ENCODE data around the gene TNFSF4.
"Not testable (repeated sequence)": the region's sequence is repeated elsewhere in the genome, so short reads cannot be mapped to it uniquely, and the experiment has no call there.

The TNFSF4 gene

GRCh38 chr1:173163222-173163621 is 43.9 kb downstream of the TNFSF4 start:
- DNase-seq: no peak

DNA sequence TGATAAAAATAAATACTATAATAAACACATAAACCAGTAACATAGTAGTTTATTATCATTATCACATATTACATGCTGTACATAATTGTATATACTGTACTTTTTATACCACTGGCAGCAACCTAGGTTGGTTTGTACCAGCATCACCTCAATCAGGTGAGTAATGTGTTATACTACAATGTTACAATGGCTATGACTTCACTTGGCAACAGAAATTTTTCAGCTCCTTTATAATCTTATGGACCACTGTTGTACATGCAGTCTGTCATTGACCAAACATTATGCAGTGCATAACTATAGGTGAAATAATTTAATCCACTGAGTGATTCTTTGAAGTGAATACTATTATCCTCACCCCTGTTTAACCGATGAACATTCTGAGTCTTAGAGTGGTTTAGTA is 44.5 kb downstream of the TNFSF4 start:
- no peak for DNase-seq

DNA sequence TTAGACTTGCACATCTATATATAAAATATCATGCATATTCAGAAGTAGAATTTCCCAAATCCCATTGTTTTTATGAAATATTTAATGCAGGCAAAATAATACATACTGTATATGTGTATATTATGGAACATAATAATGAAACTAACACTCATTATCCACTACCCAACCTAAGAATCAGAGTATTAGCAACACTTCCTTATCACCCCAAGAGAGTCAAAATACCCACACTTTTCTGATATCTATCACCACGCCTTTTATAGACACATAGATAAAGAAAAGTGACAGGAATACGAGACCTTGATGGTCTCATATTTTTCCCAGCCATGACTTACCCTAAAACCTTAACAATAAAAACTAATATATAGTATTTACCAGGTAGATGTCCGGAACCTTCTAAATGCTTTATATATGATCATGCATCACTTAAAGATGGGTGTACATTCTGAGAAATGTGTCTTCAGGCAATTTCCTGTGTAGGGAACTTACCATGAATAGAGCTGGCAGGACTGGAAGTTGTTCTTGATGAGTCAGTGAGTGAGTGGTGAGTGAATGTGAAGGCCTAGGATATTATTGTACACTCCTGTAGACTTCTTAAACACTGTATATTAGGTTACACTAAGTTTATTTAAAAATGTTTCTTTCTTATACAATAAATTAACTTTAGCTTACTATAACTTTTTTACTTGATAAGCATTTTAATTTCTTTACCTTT is 45.5 kb downstream of the TNFSF4 start:
- peak; percentile 68 for DNase-seq

GRCh38 chr1:173153964-173154363 is 53.2 kb downstream of the TNFSF4 start:
- not testable (repeated sequence) for DNase-seq

- DNase-seq: no peak
Measured at GRCh38 chr1:173153503-173153902, 53.6 kb downstream of the TNFSF4 start.

DNA sequence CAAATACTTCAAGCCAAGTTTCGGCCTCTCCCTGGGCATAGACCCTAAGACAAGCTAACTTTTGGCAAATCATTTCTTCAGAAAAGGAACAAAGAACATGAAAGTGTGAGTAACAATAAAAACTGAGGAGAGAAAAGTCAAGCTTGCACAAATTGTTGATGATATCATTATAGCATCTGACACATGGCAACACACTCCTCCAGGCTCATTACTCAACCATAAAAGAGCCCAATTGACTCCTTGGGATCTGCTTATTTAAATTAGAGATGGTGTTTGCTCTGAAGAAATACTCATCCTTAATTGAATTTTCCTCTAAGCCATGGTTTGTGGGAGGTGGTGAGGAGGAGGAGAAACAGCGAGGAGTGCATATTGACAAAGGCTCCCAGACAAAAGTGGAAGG is 54.5 kb downstream of the TNFSF4 start:
- no peak for DNase-seq

- no peak for DNase-seq
Measured at GRCh38 chr1:173150795-173151194, 56.3 kb downstream of the TNFSF4 start.

DNA sequence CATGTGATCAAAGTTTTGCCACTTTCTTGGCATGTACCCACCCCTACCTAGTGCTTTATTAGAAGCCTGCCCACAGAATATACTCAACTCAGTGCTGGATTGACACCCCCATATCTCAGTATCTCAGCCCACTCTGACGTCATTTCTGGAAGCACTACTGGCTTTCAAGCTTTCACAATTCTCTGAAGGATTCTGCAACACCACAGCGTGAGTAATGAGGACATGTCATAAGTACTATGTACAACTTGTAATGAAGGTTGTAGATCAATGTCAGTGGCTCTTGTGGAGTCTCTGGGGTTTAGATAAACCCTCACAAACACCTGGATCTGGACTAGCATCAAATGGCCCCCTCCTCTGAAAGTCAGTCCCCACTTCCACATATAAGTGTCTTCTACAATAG is 57.2 kb downstream of the TNFSF4 start:
- peak; percentile 65 for DNase-seq

GRCh38 chr1:173148971-173149370 is 58.2 kb downstream of the TNFSF4 start:
- DNase-seq: no peak

DNA sequence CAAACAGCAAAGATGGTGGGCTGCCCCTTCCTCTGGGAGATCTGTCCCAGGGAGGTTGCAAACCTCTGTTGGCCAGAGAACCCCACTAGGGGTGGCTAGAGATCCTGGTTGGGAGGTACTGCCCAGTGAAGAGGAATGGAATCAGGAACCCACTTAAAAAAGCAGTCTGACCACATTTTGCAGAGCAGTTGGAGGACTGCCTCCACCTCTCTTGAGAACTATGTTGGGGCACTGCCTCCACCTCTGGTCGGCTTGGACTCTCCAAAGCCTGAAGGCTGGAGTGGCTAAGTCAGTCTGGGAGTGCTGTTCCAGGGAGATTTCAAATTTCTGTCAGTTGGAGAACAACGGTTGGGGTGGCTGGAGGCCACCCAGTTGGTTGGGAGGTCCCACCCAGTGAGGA is 58.6 kb downstream of the TNFSF4 start:
- DNase-seq: no peak

- no peak for DNase-seq
Measured at GRCh38 chr1:173140733-173141132, 66.4 kb downstream of the TNFSF4 start.

DNA sequence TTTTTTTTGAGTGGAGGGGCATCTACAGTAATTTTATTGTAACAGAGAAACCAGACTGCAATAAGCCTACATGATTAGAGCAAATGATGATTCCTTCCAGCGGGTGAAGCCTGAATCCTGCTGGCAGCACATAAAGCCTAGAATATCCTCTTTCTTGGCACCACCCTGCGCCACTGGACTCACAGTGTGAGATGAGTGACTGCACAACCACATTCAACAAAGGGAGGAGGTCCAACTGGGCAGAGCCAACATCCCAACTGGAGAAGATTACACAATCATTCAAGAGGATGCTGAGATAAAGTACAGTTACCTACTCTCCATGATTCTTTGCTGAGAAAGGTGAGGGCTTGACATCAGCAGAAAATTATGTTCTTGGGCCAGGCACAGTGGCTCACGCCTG is 67.4 kb downstream of the TNFSF4 start:
- no peak for DNase-seq

DNA sequence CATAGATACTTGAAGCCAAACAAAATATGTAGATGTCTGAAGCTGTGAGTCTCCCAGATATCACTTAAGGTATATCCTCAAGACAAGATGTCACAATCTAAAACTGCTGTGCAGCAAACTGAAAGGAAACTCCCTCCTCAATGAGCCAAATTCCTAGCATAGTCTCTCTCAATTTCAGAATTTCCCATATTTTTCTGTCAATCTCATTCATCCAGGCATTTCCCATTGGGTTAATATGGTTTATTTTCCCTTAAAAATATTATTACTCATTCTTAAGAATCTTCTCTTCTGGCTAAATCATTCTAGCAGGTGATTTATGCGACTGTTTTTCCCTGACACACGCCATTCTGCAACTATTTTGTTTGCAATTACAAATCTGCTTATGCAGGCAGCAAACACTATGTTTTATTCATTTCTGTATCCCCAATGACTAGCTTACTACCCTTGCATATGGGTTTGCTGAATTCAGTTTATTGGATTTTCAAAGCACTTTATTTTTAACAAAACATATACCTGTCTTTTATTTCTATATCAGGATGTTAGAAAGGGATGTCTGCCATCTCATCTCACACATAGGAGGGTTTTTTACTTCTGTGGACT is 69.9 kb downstream of the TNFSF4 start:
- DNase-seq: peak; percentile 50

DNA sequence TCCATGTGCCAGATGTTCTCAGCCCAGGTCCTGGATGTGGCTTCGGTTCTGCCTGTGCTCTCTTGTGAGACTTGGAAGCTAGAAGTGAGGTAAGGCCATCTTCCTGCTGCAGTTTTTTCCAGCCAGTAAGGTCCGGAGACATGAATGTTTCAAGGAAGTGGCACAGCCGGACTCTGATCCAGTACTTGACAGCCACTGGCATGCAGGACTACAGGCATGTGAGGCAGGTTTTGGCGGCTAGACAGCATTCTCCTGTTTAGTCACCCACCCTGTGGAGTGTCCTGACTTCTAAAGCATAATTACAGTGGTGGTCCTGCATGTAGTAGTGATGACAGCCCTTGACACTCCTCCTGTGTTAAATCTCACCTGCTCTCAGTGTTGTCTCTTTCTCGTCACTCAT is 72.3 kb downstream of the TNFSF4 start:
- DNase-seq: no peak

GRCh38 chr1:173134029-173134428 is 73.1 kb downstream of the TNFSF4 start:
- peak; percentile 61 for DNase-seq

Data from fibroblast of skin of abdomen (primary cell).